Measurements from ENCODE around the gene OPALIN. TPM values are rescaled to one million over a fixed set of nuclear protein-coding genes. Genes with fewer than 3 reads are reported as not detected.

The OPALIN gene
- total and polyA plus RNA-seq, 11 donors, result 0.16 TPM; not detected in 10

GRCh38 chr10:96304230-96304629, 54.6 kb downstream of the OPALIN start, which contains the start of gene DNTT:
Gene DNTT, plus strand, starts transcription at chr10:96304434. Its CDS starts 64 bp downstream, at chr10:96304498.
- Histone ChIP-seq H3K27ac (no peak within 1 kb of the TSS), H3K36me3 (no peaks in the 10 kb centered on the region), H3K4me3 (no peak within 1 kb of the TSS), H3K4me1 (peaks cover 0 to 16% (median 4%) of the 10 kb centered on the region in 12 donors), H3K9me3 (no peaks in the 10 kb centered on the region), H3K27me3 (peaks cover 0 to 3% (median 0%) of the 10 kb centered on the region in 9 donors)
- DNase-seq (no peak), ATAC-seq (no peak)
- intact Hi-C loops (cut with DNase I), result no loop called here
- TF ChIP-seq CTCF (IDR thresholded peaks at IDR 0.05) (no peak), POLR2A (IDR thresholded peaks at IDR 0.05) (no peak)
- 76 to 91% (median 87%) methylated on average over 8 of the region's 8 CpGs for WGBS, 4 donors

GRCh38 chr10:96301616-96302015, 57.2 kb downstream of the OPALIN start:
- intact Hi-C loops (cut with DNase I), result no loop called here
- Histone ChIP-seq H3K27me3 (peaks cover 0 to 3% (median 0%) of the 10 kb centered on the region in 9 donors), H3K9me3 (no peaks in the 10 kb centered on the region), H3K27ac (no peak overlapping the region), H3K36me3 (no peaks in the 10 kb centered on the region), H3K4me1 (peaks cover 0 to 16% (median 0%) of the 10 kb centered on the region in 12 donors), H3K4me3 (no peak overlapping the region)
- no peak for DNase-seq
- 30 to 47% (median 39%) methylated on average over 1 of the region's 1 CpG for WGBS, 4 donors
- no peak for ATAC-seq
- no peak for TF ChIP-seq CTCF (IDR thresholded peaks at IDR 0.05)
- no peak for TF ChIP-seq POLR2A (IDR thresholded peaks at IDR 0.05)

- 40 to 43% (median 41%) methylated on average over 5 of the region's 5 CpGs for WGBS, 4 donors
- peaks cover 0 to 19% (median 0%) of the 10 kb centered on the region in 9 donors for H3K27me3 ChIP-seq
- no peak overlapping the region for H3K27ac ChIP-seq
- ATAC-seq, result no peak
- H3K9me3 ChIP-seq, result no peaks in the 10 kb centered on the region
- intact Hi-C loops (cut with DNase I), result loop anchor here in 1 of 10 donors (5.0 kb wide), 1 partner anchor 282 kb away; no protein-coding TSS in a partner anchor
- TF ChIP-seq CTCF (IDR thresholded peaks at IDR 0.05) (no peak), POLR2A (IDR thresholded peaks at IDR 0.05) (no peak)
- no peaks in the 10 kb centered on the region for H3K36me3 ChIP-seq
- DNase-seq, result no peak
- peak overlapping the region in 2 of 12 donors; percentile 3 to 10 for H3K4me3 ChIP-seq
- peaks cover 0 to 12% (median 0%) of the 10 kb centered on the region in 12 donors for H3K4me1 ChIP-seq
Observed at GRCh38 chr10:96299383-96299782, 59.4 kb downstream of the OPALIN start.

GRCh38 chr10:96298362-96298761, 60.4 kb downstream of the OPALIN start:
- H3K4me1 ChIP-seq, result peaks cover 0 to 12% (median 0%) of the 10 kb centered on the region in 12 donors
- intact Hi-C loops (cut with DNase I), result loop anchor here in 1 of 10 donors (5.0 kb wide), 1 partner anchor 281 kb away; no protein-coding TSS in a partner anchor
- peak in 2 of 4 donors; percentile 77 to 83 for ATAC-seq
- TF ChIP-seq POLR2A (IDR thresholded peaks at IDR 0.05) (no peak), CTCF (IDR thresholded peaks at IDR 0.05) (no peak)
- H3K36me3 ChIP-seq, result no peaks in the 10 kb centered on the region
- 67 to 80% (median 71%) methylated on average over 3 of the region's 3 CpGs for WGBS, 4 donors
- H3K27ac ChIP-seq, result no peak overlapping the region
- no peak for DNase-seq
- H3K27me3 ChIP-seq, result peaks cover 0 to 23% (median 0%) of the 10 kb centered on the region in 9 donors
- no peaks in the 10 kb centered on the region for H3K9me3 ChIP-seq
- no peak overlapping the region for H3K4me3 ChIP-seq

Data from heart left ventricle (tissue), 16 donors.